NCI-H187 treated with DMSO at 0.1 percent for 48 hours (cell line): ENCODE measurements around the gene CD79A.

Experiments used
- DNase-seq: peaks from one replicate; lab custom pipeline; 2025; lab: John Stamatoyannopoulos, UW

The CD79A gene

DNA sequence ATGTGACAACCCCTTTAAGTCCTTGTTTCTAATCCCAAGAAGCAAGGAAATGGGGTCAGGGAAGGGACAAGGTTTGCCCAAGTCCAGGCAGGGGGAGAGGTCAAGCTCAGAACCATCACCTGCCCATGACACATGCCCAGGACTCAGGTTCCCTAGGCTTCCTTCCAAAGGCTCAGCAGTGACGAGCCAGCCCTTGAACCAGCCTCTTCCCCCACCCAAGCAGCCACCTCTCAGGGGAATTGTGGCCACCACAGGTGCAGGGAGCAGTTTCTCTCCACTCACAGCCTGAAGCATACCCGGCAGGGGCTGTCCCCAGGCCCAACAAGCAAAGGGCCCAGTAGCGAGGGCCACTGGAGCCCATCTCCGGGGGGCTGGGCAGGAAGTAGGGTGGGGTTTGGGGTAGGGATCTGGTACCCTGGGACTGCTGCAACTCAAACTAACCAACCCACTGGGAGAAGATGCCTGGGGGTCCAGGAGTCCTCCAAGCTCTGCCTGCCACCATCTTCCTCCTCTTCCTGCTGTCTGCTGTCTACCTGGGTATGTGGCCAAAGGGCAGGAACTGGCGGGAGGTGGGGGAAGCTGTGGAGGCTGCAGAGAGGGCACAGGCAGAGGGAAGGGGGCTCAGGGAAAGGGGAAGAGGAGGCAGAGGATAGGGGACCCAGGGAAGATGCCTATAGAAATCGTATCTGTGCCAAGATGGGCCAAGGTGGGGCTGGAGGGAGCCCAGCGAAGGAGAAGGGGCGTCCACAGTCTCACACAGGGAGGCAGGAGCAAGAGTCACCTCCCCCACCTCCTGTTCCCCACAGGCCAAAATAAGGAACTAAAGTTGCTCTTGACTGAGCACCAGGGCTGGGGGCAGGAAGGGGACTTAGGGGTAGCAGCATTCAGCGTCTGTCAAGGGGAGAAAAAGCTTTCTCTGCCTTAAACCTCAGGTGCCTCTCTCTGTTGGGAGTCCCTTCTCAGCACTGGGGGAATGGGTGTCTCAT lies at the start of gene CD79A:
Gene CD79A, plus strand, starts transcription at position 433 of the 986 bp plus-strand sequence. Its CDS starts 26 bp downstream, at position 459.
- DNase-seq, result no peak

DNA sequence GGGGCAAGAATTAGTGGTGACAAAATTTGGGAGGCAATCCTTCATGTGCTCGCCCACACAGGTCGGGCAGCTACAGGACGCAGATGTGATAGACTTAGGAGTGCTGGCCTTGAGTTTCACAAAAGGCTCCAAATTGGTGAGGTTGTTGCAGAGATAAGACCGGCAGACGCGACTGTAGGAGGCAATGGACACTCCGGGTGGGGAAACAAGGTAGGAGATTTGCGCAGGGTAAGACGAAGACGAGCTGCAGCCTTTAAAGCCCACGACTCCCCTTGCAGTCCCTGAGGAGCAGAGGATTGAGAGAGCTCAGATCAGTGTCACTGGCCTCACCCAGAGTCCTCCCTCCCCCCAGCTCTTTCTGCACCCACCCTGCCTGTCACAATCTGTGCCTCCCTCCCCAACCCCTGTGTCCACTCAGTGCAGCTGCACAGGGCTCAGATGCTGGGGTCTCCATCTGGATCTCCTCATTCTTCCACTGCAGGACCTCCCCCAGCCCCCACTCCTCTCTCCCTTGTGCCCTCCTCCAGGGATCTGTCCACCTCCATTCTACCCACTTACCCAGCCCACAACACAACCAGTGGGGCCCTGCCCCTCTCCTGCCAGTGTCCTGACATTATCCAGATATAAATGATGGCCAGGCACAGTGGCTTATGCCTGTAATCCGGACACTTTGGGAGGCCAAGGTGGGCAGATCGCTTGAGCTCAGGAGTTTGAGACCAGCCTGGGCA lies 38.9 kb upstream of the CD79A start:
- no peak for DNase-seq

DNA sequence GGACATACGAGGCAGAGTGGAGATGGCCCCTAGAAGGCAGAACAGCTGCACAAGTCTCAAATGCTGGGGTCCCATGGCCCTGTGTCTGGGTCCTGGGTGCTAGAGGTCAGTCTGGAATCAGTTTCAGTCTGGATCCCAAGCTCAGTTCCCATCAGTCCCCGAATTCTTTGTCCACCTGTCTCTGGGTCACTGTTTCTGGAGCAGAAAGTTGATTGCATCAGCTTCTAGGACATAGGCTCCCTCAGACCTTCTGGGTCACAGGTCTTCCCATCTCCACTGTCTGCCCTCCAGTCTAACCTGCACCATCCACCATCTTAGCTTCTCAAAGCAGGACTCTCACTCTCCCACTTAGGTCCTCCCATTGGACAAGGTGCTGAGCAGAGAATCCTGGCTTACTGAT lies 37.9 kb upstream of the CD79A start:
- no peak for DNase-seq

GRCh38 chr19:41843371-41843770 lies 33.7 kb upstream of the CD79A start:
- DNase-seq, result no peak

DNA sequence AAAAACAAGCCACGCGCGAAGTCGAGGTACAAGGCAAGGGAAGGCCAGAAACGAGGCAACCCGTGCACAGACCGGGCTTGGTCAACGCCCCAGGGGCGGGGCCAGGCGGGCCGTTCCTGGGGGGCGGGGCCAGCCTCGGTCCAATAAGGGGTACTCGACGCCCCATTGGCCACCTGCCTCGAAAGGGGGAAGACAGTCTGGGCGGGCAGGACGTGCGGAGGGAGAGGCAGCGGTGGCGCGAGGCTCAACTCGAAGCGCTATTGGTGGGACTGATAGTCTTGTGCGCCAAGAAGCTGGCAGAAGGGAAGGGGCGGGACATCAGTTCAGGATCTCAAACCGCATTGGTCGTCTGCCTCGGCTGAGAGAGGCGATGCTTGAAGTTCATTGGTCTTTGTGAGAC lies 32.5 kb upstream of the CD79A start, which contains the start of gene LYPD4:
Gene LYPD4, minus strand, starts transcription at position 83 of the 400 bp plus-strand sequence. CDS start 5,398 bp downstream, outside the sequence.
- DNase-seq, result no peak

GRCh38 chr19:41845001-41845050 lies 32.3 kb upstream of the CD79A start, which contains the start of gene DMRTC2:
Gene DMRTC2 (plus strand): TSS chr19:41845042. CDS start chr19:41847429, 2,387 bp downstream.
- no peak for DNase-seq

DNA sequence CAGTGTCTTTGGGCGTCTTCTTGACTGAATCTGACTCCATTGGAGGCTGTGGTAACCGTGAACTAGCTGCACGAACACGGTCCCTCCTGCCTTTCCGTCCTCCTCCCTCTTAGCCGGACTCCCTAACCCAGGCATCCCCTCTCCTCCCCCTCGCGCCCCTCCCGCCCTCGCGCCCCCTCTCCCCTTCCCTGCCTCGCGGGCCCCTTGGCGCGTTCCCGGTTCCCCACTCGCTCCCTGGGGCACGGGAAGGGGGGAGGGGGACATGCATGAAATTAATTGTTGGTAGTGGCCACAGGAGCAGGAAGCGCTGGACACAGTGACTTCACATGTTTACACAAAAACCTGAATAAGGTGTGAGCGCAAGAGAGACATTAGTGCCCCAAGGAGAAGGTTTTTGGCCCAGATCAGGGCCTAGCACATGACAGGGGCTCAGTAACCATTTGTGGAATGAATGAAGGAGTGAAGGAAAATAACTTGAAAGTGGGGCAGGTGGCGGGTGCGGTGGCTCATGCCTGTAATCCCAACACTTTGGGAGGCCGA lies 32.0 kb upstream of the CD79A start:
- DNase-seq, result no peak

DNA sequence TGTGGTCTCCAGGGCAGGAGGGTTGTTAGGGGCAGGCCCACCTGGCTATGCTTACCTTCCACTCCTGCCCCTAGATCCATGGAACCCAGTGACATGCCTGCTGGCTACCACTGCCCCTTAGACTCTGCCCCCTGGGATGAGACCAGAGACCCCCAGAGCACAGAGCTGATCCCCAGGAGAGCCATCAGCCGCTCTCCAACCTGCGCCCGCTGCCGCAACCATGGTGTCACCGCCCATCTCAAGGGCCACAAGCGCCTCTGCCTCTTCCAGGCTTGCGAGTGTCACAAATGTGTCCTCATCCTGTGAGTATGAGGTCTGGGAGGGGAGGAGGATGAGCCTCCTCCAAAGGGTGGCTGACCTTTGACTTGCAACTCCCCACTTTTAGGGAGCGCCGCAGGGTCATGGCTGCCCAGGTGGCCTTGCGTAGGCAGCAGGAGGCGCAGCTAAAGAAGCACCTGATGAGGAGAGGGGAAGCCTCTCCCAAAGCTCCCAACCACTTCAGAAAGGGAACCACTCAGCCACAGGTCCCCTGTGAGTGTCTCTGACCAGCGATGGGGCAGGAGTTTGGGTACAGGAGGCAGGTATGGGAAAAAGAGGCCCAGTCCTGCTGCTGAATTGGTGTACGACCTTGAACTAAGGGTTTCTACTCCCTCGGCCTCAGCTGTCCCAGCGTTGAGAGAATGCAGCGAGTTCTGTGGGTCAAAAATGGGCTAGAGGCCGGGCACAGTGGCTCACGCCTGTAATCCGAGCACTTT lies 29.6 kb upstream of the CD79A start:
- DNase-seq, result no peak

GRCh38 chr19:41848666-41849065 lies 28.4 kb upstream of the CD79A start:
- no peak for DNase-seq

DNA sequence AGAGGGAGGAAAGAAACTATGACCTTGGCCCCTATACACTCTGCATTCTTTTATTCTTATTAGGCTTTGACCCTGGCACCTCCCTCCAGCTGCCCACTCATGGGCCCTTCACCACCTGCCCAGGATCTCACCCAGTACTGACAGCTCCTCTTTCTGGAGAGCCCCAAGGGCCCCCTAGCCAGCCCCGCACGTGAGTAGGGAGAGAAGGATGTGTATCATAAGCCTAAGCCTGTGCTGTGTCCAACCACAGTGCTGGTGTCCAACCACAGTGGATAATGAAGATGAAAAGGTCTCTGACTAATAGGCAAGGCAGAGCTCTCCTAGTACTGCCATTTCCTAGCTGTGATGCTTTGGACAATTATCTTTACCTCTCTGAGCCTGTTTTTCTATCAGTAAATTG lies 28.0 kb upstream of the CD79A start:
- no peak for DNase-seq

GRCh38 chr19:41850381-41850780 lies 26.7 kb upstream of the CD79A start:
- no peak for DNase-seq

DNA sequence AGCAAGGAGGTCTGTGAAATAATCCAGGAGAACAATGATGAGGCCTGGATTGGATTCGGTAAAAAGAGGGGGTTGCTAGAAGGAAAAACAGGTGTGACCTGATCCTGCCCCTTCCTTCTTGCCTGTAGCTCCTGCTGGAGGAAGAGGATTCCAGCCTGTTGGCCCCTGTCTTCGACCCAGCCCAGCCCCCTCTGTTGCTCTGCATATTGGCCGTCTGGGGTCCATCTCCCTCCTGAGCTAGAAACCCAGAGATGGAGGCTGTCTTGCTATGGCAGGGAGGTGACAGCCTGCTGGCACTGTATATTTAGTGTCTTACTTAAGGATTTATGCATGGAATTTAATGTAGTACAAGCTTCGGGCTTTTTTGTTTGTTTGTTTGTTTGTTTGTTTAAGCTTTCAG lies 25.6 kb upstream of the CD79A start:
- DNase-seq, result no peak

GRCh38 chr19:41853344-41853743 lies 23.7 kb upstream of the CD79A start:
- no peak for DNase-seq

GRCh38 chr19:41853768-41854167 lies 23.3 kb upstream of the CD79A start:
- no peak for DNase-seq

DNA sequence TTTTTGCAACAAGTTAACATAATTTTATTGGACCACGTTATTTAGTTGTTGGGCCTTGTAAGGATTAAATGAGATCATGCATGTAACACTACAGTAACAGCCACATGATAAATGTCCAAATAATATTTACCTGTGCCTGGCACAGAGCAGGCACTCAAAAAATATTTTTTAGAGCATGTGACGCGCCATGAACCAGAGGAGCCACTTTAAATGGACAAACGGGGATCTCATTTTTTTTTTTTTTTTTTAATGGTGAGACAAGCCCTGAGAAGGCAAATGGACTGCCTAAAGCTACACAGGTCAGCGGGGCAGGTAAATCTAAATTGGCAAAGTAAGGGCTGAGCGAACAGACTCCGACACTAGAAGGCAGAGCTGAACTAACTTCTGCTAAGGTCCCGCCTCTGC lies 17.9 kb upstream of the CD79A start:
- DNase-seq, result no peak

DNA sequence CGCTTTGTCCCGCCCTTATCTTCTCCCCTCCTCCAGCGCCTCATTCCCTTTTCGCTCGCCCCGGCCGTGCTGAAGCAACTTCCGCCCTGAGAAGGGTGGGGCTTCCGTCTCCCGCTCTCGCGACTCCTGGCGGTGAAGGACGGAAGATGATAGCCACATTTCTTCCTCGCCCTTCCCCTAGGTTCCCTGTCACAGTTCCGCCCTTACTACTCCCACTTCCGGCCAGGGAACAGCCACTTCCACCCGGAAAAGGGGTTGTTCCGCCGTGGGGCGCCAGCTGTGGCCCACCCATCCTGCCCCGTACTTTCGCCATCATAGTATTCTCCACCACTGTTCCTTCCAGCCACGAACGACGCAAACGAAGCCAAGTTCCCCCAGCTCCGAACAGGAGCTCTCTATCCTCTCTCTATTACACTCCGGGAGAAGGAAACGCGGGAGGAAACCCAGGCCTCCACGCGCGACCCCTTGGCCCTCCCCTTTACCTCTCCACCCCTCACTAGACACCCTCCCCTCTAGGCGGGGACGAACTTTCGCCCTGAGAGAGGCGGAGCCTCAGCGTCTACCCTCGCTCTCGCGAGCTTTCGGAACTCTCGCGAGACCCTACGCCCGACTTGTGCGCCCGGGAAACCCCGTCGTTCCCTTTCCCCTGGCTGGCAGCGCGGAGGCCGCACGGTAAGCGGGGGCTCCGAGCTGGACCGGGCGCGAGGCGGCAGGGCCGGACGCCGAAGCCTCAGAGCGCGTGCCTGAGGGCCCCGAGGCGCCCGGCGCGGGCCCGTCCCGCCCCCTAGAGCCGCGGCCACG lies 17.3 kb upstream of the CD79A start, which contains the start of gene RPS19:
Gene RPS19, plus strand, starts transcription at position 638 of the 801 bp plus-strand sequence. CDS start 520 bp downstream, outside the sequence.
- peak; percentile 96 for DNase-seq

DNA sequence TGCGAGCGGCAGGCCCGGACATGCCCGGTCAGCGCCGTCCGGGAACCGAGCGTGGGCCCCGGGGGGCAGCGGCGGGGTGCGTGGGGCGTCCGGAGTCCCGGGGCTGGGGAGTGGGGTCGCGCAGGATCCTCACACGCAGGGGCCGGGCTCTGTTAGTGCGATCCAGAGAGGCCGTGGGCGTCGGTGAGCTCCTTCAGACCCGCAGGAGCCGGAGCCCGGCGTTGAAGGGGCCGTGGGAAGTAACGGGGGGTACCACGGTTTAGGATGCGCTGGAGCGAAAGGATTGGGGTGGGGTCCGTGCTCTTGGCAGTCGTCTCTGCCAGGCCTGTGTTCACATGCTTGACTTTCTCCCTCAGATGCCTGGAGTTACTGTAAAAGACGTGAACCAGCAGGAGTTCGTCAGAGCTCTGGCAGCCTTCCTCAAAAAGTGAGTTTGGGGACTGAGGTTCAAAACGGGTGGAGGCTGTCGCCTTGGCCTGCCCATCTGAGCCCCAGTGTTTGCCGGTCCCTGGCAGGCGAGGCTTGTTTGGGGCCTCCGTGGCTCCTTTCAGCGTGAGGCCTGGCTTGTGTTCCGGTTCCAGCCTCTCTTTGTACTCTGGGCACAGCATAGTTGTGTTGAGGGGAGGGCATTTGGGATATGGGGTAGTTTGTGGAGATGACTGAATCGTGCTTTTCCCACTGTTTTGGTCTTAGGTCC lies 16.5 kb upstream of the CD79A start:
- DNase-seq, result no peak

GRCh38 chr19:41861116-41861768 lies 15.8 kb upstream of the CD79A start:
- DNase-seq, result peak; percentile 8

- DNase-seq, result no peak
These were observed 15.2 kb upstream of the CD79A start for GRCh38 chr19:41861846-41862245.

DNA sequence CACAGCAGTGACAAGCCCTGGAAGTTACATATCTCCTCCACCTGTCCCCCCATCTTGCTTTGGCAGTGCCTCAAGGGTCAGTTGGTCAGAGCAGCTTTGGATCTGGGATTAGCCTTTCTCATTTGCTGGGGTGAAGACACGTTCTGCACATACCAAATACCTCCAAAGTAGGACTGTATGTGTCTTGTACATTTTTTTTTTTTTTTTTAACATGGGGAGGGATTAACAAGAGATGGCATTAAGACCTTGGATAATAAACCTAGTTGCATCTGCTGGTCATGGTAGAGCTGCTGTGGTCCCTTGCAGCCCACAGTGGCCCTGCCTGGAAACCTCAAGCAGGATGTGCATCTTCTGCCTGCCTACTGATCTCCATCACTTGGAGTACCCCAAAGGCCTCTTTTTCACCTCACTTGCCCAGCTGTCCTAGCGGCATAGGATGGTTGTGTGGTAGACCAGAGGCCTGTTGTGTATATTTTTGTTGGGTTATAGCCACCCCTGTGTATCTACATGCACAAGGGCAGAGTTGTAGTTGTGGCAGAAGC lies 14.6 kb upstream of the CD79A start:
- no peak for DNase-seq
